ENCODE results near the gene OPRD1.
A peak's percentile ranks its signal among the peaks of the same experiment; 100 is the strongest.
"Not testable (repeated sequence)": the region's sequence is repeated elsewhere in the genome, so short reads cannot be mapped to it uniquely, and the experiment has no call there.

OPRD1 gene

GRCh38 chr1:28853093-28853742, 41.2 kb downstream of the OPRD1 start:
- no peak for DNase-seq

- DNase-seq, result not testable (repeated sequence)
Observed at GRCh38 chr1:28854406-28854805, 42.4 kb downstream of the OPRD1 start.

GRCh38 chr1:28855046-28855445, 43.1 kb downstream of the OPRD1 start:
- no peak for DNase-seq

GRCh38 chr1:28855469-28855951, 43.5 kb downstream of the OPRD1 start:
- no peak for DNase-seq

GRCh38 chr1:28855969-28856368, 44.0 kb downstream of the OPRD1 start:
- no peak for DNase-seq

GRCh38 chr1:28860332-28861073, 48.5 kb downstream of the OPRD1 start:
- peak; percentile 8 for DNase-seq

GRCh38 chr1:28862571-28863403, 50.8 kb downstream of the OPRD1 start:
- no peak for DNase-seq

GRCh38 chr1:28864695-28865094, 52.7 kb downstream of the OPRD1 start:
- DNase-seq, result no peak

GRCh38 chr1:28865997-28866650, 54.2 kb downstream of the OPRD1 start:
- DNase-seq, result no peak

GRCh38 chr1:28867850-28868249, 55.9 kb downstream of the OPRD1 start:
- DNase-seq, result no peak

GRCh38 chr1:28869952-28870351, 58.0 kb downstream of the OPRD1 start:
- DNase-seq, result no peak

- DNase-seq, result no peak
Observed at GRCh38 chr1:28871631-28872401, 59.8 kb downstream of the OPRD1 start.

- DNase-seq, result not testable (repeated sequence)
Observed at GRCh38 chr1:28875134-28875533, 63.2 kb downstream of the OPRD1 start.

GRCh38 chr1:28877132-28877781, 65.3 kb downstream of the OPRD1 start:
- DNase-seq, result peak; percentile 65

- no peak for DNase-seq
Observed at GRCh38 chr1:28878796-28879195, 66.8 kb downstream of the OPRD1 start.

GRCh38 chr1:28882009-28882628, 70.1 kb downstream of the OPRD1 start:
- DNase-seq, result peak; percentile 88

GRCh38 chr1:28883242-28883616, 71.3 kb downstream of the OPRD1 start:
- no peak for DNase-seq

GRCh38 chr1:28885472-28885877, 73.5 kb downstream of the OPRD1 start:
- DNase-seq, result no peak

GRCh38 chr1:28885977-28886730, 74.2 kb downstream of the OPRD1 start:
- DNase-seq, result no peak

GRCh38 chr1:28886731-28887418, 74.9 kb downstream of the OPRD1 start:
- peak; percentile 66 for DNase-seq

Measured in fibroblast of upper back skin (primary cell).